DND-41 (cell line): ENCODE data around the gene TMEM88.

Experiments
- EZH2 ChIP-seq: IDR thresholded peaks from 3 replicates; pipeline ENCODE4 v1.6.1; 2012; ENCODE audit warnings: borderline replicate concordance, low read depth, mild to moderate bottlenecking, moderate library complexity, low read length, inconsistent platforms; ENCODE audit not compliant: severe bottlenecking
- TF ChIP-seq, protein P1 (sequence below): IDR thresholded peaks from 2 replicates; pipeline ENCODE4 v1.5.1; 2012; ENCODE audit warnings: borderline replicate concordance, low read length, moderate library complexity, mild to moderate bottlenecking; ENCODE audit not compliant: poor library complexity, severe bottlenecking; ENCODE audit errors: extremely low read depth

GRCh38 chr17:7883781-7884386 lies 29.0 kb downstream of the TMEM88 start:
- TF ChIP-seq, protein P1, sequence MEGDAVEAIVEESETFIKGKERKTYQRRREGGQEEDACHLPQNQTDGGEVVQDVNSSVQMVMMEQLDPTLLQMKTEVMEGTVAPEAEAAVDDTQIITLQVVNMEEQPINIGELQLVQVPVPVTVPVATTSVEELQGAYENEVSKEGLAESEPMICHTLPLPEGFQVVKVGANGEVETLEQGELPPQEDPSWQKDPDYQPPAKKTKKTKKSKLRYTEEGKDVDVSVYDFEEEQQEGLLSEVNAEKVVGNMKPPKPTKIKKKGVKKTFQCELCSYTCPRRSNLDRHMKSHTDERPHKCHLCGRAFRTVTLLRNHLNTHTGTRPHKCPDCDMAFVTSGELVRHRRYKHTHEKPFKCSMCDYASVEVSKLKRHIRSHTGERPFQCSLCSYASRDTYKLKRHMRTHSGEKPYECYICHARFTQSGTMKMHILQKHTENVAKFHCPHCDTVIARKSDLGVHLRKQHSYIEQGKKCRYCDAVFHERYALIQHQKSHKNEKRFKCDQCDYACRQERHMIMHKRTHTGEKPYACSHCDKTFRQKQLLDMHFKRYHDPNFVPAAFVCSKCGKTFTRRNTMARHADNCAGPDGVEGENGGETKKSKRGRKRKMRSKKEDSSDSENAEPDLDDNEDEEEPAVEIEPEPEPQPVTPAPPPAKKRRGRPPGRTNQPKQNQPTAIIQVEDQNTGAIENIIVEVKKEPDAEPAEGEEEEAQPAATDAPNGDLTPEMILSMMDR: no peak
- no peak for TF ChIP-seq EZH2
